SK-N-SH treated with all-trans-retinoic acid at 6 μM for 48 hours (cell line): ENCODE data around the gene TLR9.

Source experiments
- RARB ChIP-seq: fragments of 250-450 bp; sonication (Bioruptor Pico); IDR thresholded peaks from 2 replicates; pipeline ENCODE4 v1.8.0; 2021; ENCODE audit warnings: mild to moderate bottlenecking, moderate library complexity
- SNAI2 ChIP-seq: fragments of 250-450 bp; sonication (Bioruptor Pico); IDR thresholded peaks from 2 replicates; pipeline ENCODE4 v1.5.0; 2020; ENCODE audit warnings: mild to moderate bottlenecking, moderate library complexity
- TF ChIP-seq, protein P1 (sequence below): fragments of 250-450 bp; sonication (Bioruptor Pico); IDR thresholded peaks from 2 replicates; pipeline ENCODE4 v1.5.1; 2020; ENCODE audit warnings: low read depth, mild to moderate bottlenecking, moderate library complexity

DNA sequence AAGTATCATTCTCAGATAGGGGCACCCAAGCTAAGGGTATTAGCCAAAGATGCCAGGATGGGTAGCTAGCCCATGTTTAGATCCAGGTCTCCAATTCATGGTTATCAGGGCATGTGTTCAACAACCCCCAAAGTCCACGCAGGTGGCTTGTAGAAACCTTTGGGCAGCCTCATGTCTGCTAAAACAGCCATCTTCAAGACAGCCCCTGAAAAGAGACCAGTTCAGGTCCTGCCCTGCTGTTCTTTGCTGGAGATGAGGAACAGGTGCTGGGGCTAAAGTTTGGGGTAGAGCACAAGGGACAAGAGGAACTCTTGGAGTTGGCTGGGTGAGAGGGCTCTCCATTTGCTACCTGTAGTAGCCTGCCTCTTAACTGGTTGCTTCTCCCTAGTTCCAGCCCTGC, 24.7 kb upstream of the TLR9 start:
- TF ChIP-seq SNAI2 (no peak), RARB (no peak)
- TF ChIP-seq, protein P1, sequence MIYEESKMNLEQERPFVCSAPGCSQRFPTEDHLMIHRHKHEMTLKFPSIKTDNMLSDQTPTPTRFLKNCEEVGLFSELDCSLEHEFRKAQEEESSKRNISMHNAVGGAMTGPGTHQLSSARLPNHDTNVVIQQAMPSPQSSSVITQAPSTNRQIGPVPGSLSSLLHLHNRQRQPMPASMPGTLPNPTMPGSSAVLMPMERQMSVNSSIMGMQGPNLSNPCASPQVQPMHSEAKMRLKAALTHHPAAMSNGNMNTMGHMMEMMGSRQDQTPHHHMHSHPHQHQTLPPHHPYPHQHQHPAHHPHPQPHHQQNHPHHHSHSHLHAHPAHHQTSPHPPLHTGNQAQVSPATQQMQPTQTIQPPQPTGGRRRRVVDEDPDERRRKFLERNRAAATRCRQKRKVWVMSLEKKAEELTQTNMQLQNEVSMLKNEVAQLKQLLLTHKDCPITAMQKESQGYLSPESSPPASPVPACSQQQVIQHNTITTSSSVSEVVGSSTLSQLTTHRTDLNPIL (CRISPR knock-in tag), result no peak
